Umbilical cord (tissue), 2 donors: ENCODE measurements around the gene MYT1. TPM values are rescaled to one million over a fixed set of nuclear protein-coding genes. Genes with fewer than 3 reads are reported as not detected.
"Not testable (repeated sequence)": the region's sequence is repeated elsewhere in the genome, so short reads cannot be mapped to it uniquely, and the experiment has no call there.

Experiments used
- DNase-seq: peaks from one replicate; pipeline ENCODE4 v3.0.0-alpha.2; 2015; ENCODE audit warnings: low spot score
- total RNA-seq: library from RNA; depleted of rRNA; stranded (reverse); fragments of >200 nt; gene quantifications from one replicate; pipeline ENCODE4 v1.2.3, GENCODE V29; 2014; ENCODE audit warnings: low replicate concordance; ENCODE audit not compliant: insufficient read depth

The MYT1 gene
- total RNA-seq, 1 donor from 2014 or later: 1.2 TPM

- no peak for DNase-seq
Observed at GRCh38 chr20:64166721-64167615, 2.7 kb downstream of the MYT1 start.

DNA sequence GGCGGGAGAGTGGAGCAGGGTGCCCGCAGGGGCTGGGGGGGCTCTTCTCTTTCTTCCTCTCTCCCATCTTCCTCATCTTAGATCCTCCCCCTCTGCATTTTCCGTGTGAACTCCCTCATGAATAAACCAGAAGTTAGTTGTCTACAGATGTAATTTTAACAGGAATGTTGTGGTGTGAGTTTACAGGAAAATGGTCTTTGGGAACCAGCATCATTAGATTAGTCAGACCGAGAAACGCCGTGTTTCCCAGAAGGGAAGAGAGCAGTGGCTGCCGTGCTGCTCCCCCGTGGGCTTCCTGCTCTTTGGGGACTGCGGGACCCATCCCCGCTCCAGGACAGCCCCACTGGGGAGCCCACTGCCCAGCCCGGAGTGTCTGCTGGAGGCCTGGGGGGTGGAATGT is 3.4 kb downstream of the MYT1 start:
- DNase-seq: no peak

GRCh38 chr20:64168381-64169090 is 4.3 kb downstream of the MYT1 start:
- DNase-seq: no peak

DNA sequence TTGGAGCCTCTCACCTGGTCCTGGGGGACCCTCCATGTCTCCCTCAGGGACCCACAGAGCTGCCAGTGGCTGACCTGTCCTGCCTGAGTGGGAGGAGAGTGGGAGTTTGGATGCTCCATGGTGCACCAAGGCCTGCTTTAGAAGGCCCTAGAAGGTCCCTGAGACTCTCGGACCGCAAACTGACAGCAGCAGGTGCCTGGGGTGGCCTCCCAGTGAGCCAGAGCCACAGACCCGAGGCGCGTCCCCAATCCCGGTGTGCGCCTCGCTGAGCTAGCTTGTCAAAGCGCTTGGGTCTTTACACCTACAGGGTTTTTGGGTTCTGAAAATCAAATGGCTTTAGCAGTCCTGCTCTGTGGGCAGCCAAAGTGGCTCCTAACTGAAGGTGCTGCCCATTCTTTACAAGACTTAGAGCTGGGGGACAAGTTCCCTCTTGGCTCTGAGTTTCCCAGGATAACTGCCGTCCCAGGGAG is 4.9 kb downstream of the MYT1 start:
- DNase-seq: no peak

DNA sequence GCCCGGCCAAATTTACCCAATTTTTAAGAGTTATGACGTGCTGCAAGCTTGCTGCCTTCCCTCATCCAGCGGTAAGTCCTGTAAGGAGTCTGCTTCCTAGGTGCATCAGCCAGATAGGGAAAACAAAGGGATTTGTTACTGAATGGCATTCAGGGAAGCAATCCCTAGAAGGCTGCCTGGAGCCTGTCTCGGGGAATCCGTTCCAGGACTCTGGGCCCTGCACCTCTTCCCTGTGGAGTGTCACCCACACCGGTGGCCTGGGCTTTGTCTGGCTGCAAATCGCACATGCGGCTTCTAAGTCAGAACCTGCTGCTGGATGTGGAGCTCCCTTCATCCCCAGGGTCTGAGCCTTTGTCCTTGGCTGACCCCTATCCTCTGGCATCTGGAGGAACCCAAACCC is 7.0 kb downstream of the MYT1 start:
- no peak for DNase-seq

DNA sequence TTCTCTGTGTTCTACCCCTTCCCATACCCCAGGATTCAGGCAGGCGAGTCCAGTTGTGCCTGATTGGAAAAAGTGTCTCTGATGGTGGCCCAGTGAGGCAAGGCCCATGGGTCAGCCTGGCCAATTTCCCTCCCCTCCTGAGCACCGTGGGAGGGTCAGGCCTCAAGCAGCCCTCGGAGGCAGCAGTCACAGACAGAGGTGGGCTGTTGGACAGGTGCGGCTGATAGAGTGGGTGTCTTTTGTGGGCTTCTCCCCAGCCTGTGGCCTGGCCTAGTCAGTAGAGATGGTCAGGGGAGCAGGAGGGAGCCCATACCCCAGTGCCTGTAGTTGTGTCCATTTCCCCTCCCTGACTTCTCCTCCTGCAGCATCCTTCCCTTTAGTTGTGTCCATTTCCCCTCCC is 8.9 kb downstream of the MYT1 start:
- DNase-seq: no peak

DNA sequence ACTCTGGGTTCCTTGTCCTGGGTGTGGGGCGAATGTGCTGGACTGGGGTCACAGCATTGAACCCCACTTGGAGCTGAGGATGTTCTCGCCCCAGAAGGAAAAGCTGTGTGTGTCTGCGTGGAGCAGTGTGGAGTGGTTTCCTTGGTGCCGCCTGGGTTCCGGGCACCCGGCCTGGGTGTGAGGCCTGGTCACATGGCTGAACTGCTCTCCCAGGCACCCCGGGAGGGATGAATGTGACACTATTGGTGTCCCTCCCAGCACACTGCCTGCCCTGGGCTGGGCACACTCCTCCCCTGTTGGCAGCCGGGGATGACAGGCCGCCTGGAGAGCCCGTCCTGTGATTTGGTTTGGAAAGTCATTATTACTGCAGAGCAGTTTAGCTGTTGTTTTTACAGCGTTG is 12.3 kb downstream of the MYT1 start:
- no peak for DNase-seq

DNA sequence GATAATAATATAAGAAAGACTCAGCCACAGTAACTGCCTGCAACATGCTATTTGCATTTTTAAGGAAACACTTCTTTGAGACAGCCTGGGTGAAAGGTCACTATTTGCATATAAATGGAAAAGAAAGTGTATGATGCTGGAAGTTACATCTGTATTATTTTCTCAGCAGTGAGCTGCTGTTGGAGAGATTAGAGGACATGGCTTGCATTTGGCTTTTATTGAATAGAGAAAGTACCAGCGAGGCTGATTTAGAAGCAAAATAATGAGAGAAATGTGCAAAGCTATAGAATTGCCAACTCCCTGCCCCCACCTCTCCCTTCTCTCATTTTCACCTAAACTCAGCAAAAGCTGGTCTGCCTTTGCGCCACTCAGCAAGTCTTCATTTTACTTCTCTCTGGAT is 12.7 kb downstream of the MYT1 start:
- DNase-seq: no peak

DNA sequence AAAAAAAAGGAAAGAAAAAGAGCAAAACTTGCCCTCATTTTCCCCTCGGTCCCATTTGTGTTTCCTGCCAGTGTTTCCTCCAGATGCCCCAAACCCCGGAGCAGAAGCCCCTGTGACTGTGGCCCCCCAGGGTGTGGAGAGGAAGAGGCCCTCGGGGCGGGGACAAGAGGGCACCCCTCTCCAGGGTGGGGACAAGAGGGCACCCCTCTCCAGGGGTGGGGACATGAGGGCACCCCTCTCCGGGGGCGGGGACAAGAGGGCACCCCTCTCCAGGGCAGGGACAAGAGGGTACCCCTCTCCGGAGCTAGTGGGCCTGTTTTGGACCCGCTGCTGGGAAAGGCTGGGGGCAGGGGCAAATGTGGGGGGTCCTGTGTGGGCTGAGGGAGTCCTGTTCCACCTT is 13.1 kb downstream of the MYT1 start:
- no peak for DNase-seq

DNA sequence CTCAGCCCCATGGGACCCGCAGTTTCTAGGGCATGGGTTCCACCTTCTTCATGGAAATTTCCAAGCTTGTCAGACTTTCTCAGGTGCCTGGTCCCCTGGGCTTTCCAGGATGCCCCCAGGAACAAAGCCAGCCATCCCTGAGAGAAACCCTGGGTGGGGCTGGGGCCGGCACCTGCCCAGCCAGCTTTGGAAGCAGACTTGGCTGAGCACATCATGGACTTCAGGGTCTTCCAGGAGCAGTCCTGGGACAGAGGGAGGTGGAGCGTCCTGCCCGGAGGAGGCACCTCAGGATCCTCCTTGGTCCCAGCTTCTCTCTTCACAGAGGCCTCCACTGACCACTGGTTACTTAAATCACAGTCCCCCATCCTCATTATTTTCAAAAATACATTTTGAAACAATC is 13.5 kb downstream of the MYT1 start:
- DNase-seq: no peak

DNA sequence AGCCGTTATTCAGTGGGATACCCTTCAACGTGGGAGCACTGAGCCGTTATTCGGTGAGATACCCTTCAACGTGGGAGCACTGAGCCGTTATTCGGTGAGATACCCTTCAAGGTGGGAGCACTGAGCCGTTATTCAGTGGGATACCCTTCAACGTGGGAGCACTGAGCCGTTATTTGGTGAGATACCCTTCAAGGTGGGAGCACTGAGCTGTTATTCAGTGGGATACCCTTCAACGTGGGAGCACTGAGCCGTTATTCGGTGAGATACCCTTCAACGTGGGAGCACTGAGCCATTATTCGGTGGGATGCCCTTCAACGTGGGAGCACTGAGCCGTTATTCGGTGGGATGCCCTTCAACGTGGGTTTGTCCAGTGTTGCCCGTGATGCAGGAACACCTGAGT is 14.7 kb downstream of the MYT1 start:
- DNase-seq: not testable (repeated sequence)

- DNase-seq: no peak
Observed at GRCh38 chr20:64179805-64180204, 15.6 kb downstream of the MYT1 start.

DNA sequence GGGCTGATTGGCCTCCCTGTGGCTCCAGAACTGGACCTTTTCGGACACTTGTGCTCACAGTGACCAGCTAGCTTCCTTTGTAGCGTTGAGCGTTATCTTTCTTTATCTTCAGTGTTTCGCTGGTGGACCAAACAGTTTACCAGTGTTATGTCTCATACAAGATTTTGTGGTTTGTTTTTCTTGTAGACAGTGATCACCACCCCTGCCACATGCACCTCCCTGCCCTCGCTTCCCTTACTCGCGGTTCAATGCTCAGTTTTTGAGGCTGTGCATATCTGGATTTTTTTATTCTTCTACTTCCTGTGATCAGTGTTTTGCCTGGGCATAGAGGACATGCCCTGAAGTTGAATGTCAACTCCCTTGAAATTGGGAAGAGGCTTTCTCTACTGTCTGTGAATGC is 16.4 kb downstream of the MYT1 start:
- no peak for DNase-seq

- no peak for DNase-seq
Observed at GRCh38 chr20:64181391-64181790, 17.1 kb downstream of the MYT1 start.

- DNase-seq: no peak
Observed at GRCh38 chr20:64182146-64182865, 18.1 kb downstream of the MYT1 start.

- no peak for DNase-seq
Observed at GRCh38 chr20:64183313-64183712, 19.1 kb downstream of the MYT1 start.

DNA sequence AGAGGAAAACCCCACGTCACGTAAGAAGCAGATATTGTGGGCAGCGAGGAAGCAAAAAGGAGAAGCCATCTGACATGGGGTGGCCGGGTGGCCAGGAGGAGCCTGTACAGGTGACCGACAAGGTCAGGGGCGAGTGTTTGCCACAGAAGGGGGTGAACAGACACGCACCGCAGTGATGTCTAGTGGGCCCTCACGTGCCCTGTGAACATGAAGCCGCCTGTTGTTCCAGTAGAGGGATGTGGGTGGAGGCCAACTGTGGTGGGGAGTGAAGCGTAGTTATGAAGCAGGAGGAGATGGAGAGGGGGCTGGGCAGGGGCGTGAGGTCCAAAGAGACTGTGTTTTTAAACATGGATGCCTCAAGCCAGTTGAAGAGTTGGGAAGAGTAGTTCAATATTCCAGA is 20.5 kb downstream of the MYT1 start:
- DNase-seq: no peak

DNA sequence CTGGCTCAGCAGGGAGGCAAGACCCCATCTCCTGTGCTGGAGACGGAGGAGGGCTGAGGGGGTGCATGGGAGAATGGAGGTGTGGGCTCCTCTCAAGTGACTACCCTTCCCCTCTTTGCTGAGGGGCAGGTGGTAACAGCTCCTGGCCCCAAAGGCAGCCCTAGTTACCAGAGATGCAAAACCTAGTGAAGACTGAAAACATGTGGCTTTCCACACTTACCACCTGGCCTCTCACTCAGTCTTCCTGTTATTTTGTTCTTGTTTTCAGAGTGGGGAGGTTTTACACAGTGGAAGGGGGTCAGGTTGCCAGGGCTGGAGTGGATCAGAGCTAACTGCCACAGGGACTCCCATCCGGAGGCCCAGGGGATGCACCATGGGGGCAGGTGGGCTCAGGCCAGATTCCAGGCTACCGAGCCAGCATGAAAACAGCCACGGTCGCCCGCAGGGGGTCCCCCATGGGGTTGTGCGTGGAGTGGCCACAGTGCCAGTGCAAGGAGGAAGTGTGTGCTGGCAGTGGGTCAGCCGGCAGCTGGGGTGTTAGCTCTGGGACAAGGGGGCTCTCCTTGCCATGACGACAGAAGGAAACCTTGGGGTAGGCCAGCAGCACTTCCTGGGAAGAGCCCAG is 21.1 kb downstream of the MYT1 start:
- DNase-seq: no peak

DNA sequence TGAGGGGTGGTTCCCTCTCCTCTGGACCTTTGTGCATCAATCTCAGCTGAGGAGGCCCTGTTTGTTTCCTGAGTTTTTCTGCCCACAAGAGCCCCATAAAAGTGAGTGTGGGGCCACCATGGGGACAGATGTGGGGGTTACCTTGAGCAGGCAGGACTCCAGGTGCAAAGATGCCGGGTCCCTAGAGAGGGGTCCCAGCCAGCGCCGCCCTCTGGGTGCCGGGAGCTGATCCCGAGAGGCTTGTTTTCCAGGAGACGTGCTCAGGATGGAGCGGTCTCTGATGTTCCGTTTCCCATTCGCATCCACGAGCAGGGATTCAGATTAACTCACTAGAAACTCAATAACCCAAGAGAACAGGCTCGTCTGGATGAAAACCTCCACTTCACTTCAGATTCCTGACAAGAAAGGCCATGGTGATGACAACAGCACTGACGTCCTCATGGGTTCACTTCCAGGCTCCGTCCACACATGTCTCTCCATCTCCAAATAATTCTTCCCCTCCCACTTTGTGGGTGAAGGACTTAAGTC is 21.9 kb downstream of the MYT1 start:
- DNase-seq: no peak

DNA sequence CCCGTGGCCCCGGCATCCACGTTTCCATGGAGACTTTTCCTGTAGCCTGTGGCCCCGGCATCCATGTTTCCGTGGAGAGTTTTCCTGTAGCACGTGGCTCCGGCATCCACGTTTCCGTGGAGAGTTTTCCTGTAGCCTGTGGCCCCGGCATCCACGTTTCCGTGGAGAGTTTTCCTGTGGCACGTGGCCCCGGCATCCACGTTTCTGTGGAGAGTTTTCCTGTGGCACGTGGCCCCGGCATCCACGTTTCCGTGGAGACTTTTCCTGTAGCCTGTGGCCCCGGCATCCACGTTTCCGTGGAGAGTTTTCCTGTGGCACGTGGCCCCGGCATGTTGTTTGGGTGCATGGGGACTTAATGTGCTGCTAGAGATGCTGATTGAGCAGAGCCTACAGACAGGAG is 23.0 kb downstream of the MYT1 start:
- DNase-seq: not testable (repeated sequence)

DNA sequence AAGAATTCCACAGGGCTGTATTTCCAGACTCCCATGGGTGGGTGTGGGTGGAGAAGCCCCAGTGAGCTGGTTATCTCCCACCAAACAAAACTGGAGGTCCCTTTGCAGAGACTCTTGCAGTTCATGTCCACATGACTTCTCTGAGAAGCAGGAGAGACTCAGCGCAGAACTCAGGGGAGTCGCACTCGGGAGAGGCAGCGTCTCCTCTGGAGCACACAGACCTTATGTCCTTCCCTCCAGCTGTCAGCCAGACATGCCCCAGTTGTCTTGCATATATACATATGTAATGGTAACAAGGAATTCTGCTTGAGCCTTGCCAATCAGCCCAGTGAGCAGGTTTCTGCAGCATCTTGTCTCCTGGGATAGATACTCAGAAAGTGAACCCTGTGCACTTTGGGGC is 23.8 kb downstream of the MYT1 start:
- DNase-seq: no peak
